ENCODE data around the gene IL17RC.

The IL17RC gene

DNA sequence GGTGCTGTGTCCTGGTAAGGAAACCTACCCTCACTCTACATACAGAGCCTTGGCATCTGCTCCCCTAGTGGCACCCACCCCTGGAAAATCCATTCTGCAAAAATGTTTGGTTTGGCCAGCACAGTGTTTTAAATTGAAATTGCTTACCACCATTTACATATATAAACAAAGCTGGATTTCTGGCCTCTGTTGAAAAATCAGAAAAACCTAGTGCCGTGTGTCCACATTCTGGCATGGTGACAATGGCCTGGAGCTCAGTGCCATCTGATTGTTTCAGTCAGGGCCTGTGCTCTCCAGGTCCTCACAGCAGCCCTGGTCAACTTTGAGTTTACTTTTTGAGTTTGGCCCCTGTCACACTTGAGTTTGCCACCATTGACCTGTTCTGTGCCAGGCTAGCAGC, 2.9 kb upstream of the IL17RC start:
- no peak for DNase-seq (ENCODE audit: low read depth in 1 of 2, low spot score in 1 of 2)
- TF ChIP-seq POLR2AphosphoS5 (IDR thresholded peaks at IDR 0.05; ENCODE audit: low read depth) (no peak), GABPA (IDR thresholded peaks at IDR 0.05; ENCODE audit: low read depth) (no peak), SPI1 (IDR thresholded peaks at IDR 0.05; ENCODE audit: borderline replicate concordance, low read depth) (no peak)
- TF ChIP-seq, protein P1, sequence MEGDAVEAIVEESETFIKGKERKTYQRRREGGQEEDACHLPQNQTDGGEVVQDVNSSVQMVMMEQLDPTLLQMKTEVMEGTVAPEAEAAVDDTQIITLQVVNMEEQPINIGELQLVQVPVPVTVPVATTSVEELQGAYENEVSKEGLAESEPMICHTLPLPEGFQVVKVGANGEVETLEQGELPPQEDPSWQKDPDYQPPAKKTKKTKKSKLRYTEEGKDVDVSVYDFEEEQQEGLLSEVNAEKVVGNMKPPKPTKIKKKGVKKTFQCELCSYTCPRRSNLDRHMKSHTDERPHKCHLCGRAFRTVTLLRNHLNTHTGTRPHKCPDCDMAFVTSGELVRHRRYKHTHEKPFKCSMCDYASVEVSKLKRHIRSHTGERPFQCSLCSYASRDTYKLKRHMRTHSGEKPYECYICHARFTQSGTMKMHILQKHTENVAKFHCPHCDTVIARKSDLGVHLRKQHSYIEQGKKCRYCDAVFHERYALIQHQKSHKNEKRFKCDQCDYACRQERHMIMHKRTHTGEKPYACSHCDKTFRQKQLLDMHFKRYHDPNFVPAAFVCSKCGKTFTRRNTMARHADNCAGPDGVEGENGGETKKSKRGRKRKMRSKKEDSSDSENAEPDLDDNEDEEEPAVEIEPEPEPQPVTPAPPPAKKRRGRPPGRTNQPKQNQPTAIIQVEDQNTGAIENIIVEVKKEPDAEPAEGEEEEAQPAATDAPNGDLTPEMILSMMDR (IDR thresholded peaks at IDR 0.05; ENCODE audit: insufficient read depth, low read length): no peak
- TF ChIP-seq, protein P2, sequence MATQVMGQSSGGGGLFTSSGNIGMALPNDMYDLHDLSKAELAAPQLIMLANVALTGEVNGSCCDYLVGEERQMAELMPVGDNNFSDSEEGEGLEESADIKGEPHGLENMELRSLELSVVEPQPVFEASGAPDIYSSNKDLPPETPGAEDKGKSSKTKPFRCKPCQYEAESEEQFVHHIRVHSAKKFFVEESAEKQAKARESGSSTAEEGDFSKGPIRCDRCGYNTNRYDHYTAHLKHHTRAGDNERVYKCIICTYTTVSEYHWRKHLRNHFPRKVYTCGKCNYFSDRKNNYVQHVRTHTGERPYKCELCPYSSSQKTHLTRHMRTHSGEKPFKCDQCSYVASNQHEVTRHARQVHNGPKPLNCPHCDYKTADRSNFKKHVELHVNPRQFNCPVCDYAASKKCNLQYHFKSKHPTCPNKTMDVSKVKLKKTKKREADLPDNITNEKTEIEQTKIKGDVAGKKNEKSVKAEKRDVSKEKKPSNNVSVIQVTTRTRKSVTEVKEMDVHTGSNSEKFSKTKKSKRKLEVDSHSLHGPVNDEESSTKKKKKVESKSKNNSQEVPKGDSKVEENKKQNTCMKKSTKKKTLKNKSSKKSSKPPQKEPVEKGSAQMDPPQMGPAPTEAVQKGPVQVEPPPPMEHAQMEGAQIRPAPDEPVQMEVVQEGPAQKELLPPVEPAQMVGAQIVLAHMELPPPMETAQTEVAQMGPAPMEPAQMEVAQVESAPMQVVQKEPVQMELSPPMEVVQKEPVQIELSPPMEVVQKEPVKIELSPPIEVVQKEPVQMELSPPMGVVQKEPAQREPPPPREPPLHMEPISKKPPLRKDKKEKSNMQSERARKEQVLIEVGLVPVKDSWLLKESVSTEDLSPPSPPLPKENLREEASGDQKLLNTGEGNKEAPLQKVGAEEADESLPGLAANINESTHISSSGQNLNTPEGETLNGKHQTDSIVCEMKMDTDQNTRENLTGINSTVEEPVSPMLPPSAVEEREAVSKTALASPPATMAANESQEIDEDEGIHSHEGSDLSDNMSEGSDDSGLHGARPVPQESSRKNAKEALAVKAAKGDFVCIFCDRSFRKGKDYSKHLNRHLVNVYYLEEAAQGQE (IDR thresholded peaks at IDR 0.05; ENCODE audit: insufficient replicate concordance, low read depth): no peak
- Histone ChIP-seq H3K27ac (replicated peaks) (no peak overlapping the region), H3K27me3 (ENCODE audit: insufficient read depth, poor library complexity, severe bottlenecking) (no peaks in the 10 kb centered on the region), H3K4me3 (replicated peaks; ENCODE audit: insufficient read depth, low read length) (no peak overlapping the region)

DNA sequence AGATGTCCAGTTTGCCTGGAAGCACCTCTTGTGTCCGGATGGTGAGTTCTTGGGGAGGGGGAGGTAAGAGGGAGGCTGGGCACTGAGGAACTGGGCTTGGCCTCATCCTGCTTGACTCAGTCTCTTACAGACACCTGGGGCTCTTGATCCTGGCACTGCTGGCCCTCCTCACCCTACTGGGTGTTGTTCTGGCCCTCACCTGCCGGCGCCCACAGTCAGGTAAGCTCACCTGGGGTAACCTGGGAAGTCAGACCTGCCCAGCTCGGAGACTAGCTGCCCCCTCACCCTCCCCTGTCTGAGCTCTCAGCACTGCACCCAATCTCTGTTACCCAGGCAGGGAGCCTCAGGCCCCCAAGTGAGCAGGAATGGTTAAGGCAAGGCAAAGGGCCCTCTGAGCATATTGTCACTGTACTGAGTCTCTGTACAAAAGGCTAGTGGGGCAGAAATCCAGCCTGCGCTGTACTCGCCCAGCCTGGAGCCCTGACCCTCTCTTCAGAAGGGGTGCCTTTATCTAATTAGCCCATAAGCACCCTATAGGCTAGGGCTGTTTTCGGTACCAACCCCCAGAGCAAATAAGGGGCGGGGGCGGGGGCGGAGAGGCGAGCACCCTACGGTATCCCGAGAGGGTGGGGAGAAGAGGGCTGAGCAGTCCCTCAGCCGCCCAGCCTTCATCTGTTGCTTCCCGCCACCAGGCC, 2.2 kb upstream of the IL17RC start:
- Histone ChIP-seq H3K27me3 (ENCODE audit: insufficient read depth, poor library complexity, severe bottlenecking) (no peaks in the 10 kb centered on the region), H3K4me3 (replicated peaks; ENCODE audit: insufficient read depth, low read length) (peak overlapping the region; percentile 38; the same call in 1 of the 2 replicates), H3K27ac (replicated peaks) (no peak overlapping the region)
- DNase-seq (ENCODE audit: low read depth in 1 of 2, low spot score in 1 of 2): no peak
- TF ChIP-seq, protein P2 (IDR thresholded peaks at IDR 0.05; ENCODE audit: insufficient replicate concordance, low read depth): no peak
- no peak for TF ChIP-seq GABPA (IDR thresholded peaks at IDR 0.05; ENCODE audit: low read depth)
- no peak for TF ChIP-seq POLR2AphosphoS5 (IDR thresholded peaks at IDR 0.05; ENCODE audit: low read depth)
- TF ChIP-seq SPI1 (IDR thresholded peaks at IDR 0.05; ENCODE audit: borderline replicate concordance, low read depth): no peak

DNA sequence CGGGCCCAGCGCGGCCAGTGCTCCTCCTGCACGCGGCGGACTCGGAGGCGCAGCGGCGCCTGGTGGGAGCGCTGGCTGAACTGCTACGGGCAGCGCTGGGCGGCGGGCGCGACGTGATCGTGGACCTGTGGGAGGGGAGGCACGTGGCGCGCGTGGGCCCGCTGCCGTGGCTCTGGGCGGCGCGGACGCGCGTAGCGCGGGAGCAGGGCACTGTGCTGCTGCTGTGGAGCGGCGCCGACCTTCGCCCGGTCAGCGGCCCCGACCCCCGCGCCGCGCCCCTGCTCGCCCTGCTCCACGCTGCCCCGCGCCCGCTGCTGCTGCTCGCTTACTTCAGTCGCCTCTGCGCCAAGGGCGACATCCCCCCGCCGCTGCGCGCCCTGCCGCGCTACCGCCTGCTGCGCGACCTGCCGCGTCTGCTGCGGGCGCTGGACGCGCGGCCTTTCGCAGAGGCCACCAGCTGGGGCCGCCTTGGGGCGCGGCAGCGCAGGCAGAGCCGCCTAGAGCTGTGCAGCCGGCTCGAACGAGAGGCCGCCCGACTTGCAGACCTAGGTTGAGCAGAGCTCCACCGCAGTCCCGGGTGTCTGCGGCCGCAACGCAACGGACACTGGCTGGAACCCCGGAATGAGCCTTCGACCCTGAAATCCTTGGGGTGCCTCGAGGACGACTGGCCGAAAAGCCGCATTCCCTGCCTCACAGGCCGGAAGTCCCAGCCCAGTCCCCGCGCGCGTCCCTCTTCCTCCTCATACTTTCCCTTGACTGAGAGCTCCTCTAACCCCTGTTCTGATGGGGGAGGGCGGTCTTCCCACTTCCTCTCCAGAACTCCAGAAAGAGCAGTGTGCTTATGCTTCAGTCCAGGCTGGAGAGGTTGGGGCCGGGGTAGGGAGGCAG, 1.4 kb upstream of the IL17RC start:
- Histone ChIP-seq H3K27ac (replicated peaks) (peak overlapping the region; percentile 21), H3K27me3 (ENCODE audit: insufficient read depth, poor library complexity, severe bottlenecking) (no peaks in the 10 kb centered on the region), H3K4me3 (replicated peaks; ENCODE audit: insufficient read depth, low read length) (peak overlapping the region; percentile 38)
- TF ChIP-seq, protein P1 (IDR thresholded peaks at IDR 0.05; ENCODE audit: insufficient read depth, low read length): no peak
- TF ChIP-seq POLR2AphosphoS5 (IDR thresholded peaks at IDR 0.05; ENCODE audit: low read depth) (peak; percentile 64), SPI1 (IDR thresholded peaks at IDR 0.05; ENCODE audit: borderline replicate concordance, low read depth) (peak; percentile 61; the same call in 1 of the 2 replicates)
- peak; percentile 47 to 84 for DNase-seq (ENCODE audit: low read depth in 1 of 2, low spot score in 1 of 2)

DNA sequence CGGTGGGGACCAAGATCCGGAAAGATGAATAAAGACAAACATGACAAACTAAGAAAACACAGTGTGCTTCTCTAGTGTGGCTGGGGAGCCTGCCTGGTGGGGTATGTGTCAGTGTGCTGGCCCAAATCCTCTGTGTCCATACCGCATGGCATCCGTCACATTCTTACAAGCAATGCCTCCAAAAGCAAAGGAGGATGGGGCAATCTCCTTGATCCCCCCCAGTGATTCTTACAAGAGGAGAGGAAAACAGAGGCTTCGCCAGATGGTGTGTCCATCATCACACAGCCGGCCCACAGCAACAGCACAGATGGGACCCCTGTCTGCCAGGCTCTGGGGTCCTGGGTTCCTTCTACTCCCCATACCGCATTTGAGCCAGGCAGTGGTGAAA, 558 bp upstream of the IL17RC start:
- DNase-seq (ENCODE audit: low read depth in 1 of 2, low spot score in 1 of 2): no peak
- H3K27me3 ChIP-seq (ENCODE audit: insufficient read depth, poor library complexity, severe bottlenecking): no peaks in the 10 kb centered on the region
- no peak overlapping the region for H3K27ac ChIP-seq (replicated peaks)
- TF ChIP-seq, protein P2 (IDR thresholded peaks at IDR 0.05; ENCODE audit: insufficient replicate concordance, low read depth): no peak
- TF ChIP-seq SPI1 (IDR thresholded peaks at IDR 0.05; ENCODE audit: borderline replicate concordance, low read depth) (no peak), POLR2AphosphoS5 (IDR thresholded peaks at IDR 0.05; ENCODE audit: low read depth) (no peak), GABPA (IDR thresholded peaks at IDR 0.05; ENCODE audit: low read depth) (no peak)
- TF ChIP-seq, protein P1 (IDR thresholded peaks at IDR 0.05; ENCODE audit: insufficient read depth, low read length): no peak
- H3K4me3 ChIP-seq (replicated peaks; ENCODE audit: insufficient read depth, low read length): no peak overlapping the region

Measured in HL-60 (cell line).